Smooth muscle cell (in vitro differentiated cells): Measurements from ENCODE around the gene KATNAL1. TPM values are rescaled to one million over a fixed set of nuclear protein-coding genes. Genes with fewer than 3 reads are reported as not detected.

ENCODE experiments used
- DNase-seq: peaks from one replicate; lab custom pipeline; 2025; ENCODE audit not compliant: unreplicated experiment; lab: John Stamatoyannopoulos, UW
- H2AFZ ChIP-seq: fragments of 200-600 bp; sonication (generic); 2 replicates; pipeline ENCODE4 v1.6.0; 2016; ENCODE audit warnings: antibody characterized with exemption, low read depth, mild to moderate bottlenecking
- H3F3A ChIP-seq: fragments of 200-600 bp; sonication (generic); 2 replicates; pipeline ENCODE4 v1.6.0; 2017; ENCODE audit warnings: antibody characterized with exemption, low read depth
- H3K27ac ChIP-seq: fragments of 200-600 bp; sonication (generic); 2 replicates; pipeline ENCODE4 v1.5.1; 2016; ENCODE audit warnings: low read depth, mild to moderate bottlenecking
- H3K27me3 ChIP-seq: fragments of 200-600 bp; sonication (generic); 2 replicates; pipeline ENCODE4 v1.6.1; 2016; ENCODE audit warnings: low read depth, mild to moderate bottlenecking
- H3K36me3 ChIP-seq: fragments of 200-600 bp; sonication (generic); 2 replicates; pipeline ENCODE4 v1.5.1; 2016; ENCODE audit warnings: low read depth
- H3K4me1 ChIP-seq: fragments of 200-600 bp; sonication (generic); 2 replicates; pipeline ENCODE4 v1.5.1; 2016; ENCODE audit warnings: low read depth
- H3K4me2 ChIP-seq: fragments of 200-600 bp; sonication (generic); 2 replicates; pipeline ENCODE4 v1.6.0; 2016; ENCODE audit warnings: mild to moderate bottlenecking
- H3K4me3 ChIP-seq: fragments of 200-600 bp; sonication (generic); 2 replicates; pipeline ENCODE4 v1.5.1; 2016; ENCODE audit warnings: mild to moderate bottlenecking
- H3K79me2 ChIP-seq: fragments of 200-600 bp; sonication (generic); 2 replicates; pipeline ENCODE4 v1.6.0; 2016; ENCODE audit warnings: low read depth, mild to moderate bottlenecking
- H3K9ac ChIP-seq: fragments of 200-600 bp; sonication (generic); 2 replicates; pipeline ENCODE4 v1.6.0; 2016; ENCODE audit warnings: low read depth
- H3K9me3 ChIP-seq: fragments of 200-600 bp; sonication (generic); replicated peaks from 2 replicates; pipeline ENCODE4 v1.5.1; 2016; ENCODE audit warnings: low read depth
- H4K20me1 ChIP-seq: fragments of 200-600 bp; sonication (generic); 2 replicates; pipeline ENCODE4 v1.6.0; 2016; ENCODE audit warnings: low read depth
- WGBS: methylation state at CpG from one replicate; pipeline ENCODE4 v1.1.7; 2016; ENCODE audit warnings: low lambda C conversion rate; 5-methylcytosine and 5-hydroxymethylcytosine counted together
- polyA plus RNA-seq: library from polyadenylated mRNA; unstranded; fragments of >200 nt; fragmentation: Nextera tagmentation; extraction: Ambion mirVana; gene quantifications from 2 replicates; pipeline ENCODE4 v1.2.1, GENCODE V29; 2016
- total RNA-seq: library from RNA; depleted of rRNA; stranded (reverse); fragments of >200 nt; gene quantifications from 2 replicates; pipeline ENCODE4 v1.2.3, GENCODE V29; 2014
- TF ChIP-seq, protein P1 (sequence below): fragments of 200-600 bp; sonication (generic); IDR thresholded peaks from 2 replicates; pipeline ENCODE4 v1.5.1; 2017; ENCODE audit warnings: borderline replicate concordance, mild to moderate bottlenecking, antibody characterized with exemption; ENCODE audit not compliant: insufficient read depth, poor library complexity, severe bottlenecking

Gene KATNAL1
- total and polyA plus RNA-seq, 2 experiments from 2014 or later, result 12.4 to 35.1 TPM

DNA sequence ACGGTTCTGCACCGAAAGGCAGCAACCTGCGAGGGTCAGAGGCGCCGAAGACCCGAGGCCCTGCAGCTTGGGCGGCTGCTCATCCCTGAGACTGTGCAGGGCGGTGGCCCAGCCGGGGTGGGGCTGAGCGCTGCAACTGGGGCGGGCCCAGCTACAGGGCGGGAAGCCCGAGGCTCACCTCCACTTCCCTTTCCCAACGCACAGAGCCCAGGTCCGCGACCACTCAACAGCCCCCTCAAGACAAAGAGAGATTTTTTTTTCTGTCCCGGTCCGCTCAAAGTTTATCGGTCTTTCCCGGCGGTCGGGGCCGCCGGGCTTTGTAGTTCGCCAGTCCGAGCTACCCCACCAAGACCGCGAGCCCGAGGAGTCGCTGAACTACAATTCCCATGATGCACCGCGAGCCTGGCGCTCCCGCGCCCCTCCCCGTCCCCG, 573 bp downstream of the KATNAL1 start:
- no peaks in the 10 kb centered on the region for H3K36me3 ChIP-seq
- H3K27ac ChIP-seq, result peak overlapping the region; percentile 78
- H3K27me3 ChIP-seq, result no peaks in the 10 kb centered on the region
- peaks cover 9% of the 10 kb centered on the region for H4K20me1 ChIP-seq
- H3K4me1 ChIP-seq, result peaks cover 17% of the 10 kb centered on the region
- H3K9ac ChIP-seq, result peak overlapping the region; percentile 90
- H3F3A ChIP-seq, result peaks cover 7% of the 10 kb centered on the region
- H3K79me2 ChIP-seq, result peaks cover 50% of the 10 kb centered on the region
- peak overlapping the region; percentile 88 for H3K4me2 ChIP-seq
- TF ChIP-seq, protein P1, sequence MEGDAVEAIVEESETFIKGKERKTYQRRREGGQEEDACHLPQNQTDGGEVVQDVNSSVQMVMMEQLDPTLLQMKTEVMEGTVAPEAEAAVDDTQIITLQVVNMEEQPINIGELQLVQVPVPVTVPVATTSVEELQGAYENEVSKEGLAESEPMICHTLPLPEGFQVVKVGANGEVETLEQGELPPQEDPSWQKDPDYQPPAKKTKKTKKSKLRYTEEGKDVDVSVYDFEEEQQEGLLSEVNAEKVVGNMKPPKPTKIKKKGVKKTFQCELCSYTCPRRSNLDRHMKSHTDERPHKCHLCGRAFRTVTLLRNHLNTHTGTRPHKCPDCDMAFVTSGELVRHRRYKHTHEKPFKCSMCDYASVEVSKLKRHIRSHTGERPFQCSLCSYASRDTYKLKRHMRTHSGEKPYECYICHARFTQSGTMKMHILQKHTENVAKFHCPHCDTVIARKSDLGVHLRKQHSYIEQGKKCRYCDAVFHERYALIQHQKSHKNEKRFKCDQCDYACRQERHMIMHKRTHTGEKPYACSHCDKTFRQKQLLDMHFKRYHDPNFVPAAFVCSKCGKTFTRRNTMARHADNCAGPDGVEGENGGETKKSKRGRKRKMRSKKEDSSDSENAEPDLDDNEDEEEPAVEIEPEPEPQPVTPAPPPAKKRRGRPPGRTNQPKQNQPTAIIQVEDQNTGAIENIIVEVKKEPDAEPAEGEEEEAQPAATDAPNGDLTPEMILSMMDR, result no peak
- peak overlapping the region; percentile 98 for H3K4me3 ChIP-seq
- H2AFZ ChIP-seq, result peak overlapping the region; percentile 83
- H3K9me3 ChIP-seq, result no peaks in the 10 kb centered on the region
- under 1% methylated on average over 37 of the region's 37 CpGs for WGBS
- no peak for DNase-seq

DNA sequence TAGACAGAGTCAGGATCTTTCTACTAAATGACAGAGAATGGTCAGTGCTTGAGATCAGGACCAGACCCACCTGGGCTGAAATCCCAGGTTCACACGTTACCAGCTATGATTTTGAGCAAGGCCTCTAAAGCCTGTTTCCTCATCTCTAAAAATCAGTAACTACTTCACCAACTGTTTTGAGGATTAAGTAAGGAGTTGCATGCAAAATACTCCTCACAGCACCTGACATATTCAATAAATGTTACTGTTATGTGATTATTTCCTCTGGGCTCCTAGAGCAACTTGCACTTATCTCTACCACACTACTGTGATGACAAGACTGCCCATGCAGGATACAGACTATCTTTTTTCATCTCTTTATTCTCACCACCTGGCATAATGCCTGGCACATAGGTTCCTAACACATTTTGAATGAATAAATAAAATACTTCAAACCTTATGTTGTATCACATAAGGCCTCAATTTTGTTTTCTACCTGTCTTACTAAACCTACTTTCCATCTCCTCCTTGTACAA, 1.8 kb downstream of the KATNAL1 start:
- no peak for DNase-seq
- Histone ChIP-seq H2AFZ (no peak overlapping the region), H3K4me3 (peak overlapping the region; percentile 98), H3K27ac (no peak overlapping the region), H3K9ac (no peak overlapping the region), H3K79me2 (peaks cover 62% of the 10 kb centered on the region), H3K4me1 (peaks cover 17% of the 10 kb centered on the region), H3F3A (peaks cover 7% of the 10 kb centered on the region), H4K20me1 (peaks cover 16% of the 10 kb centered on the region), H3K27me3 (no peaks in the 10 kb centered on the region), H3K36me3 (no peaks in the 10 kb centered on the region), H3K4me2 (peak overlapping the region; percentile 88), H3K9me3 (no peaks in the 10 kb centered on the region)
- TF ChIP-seq, protein P1, result no peak
- 93% methylated on average over 1 of the region's 1 CpG for WGBS

DNA sequence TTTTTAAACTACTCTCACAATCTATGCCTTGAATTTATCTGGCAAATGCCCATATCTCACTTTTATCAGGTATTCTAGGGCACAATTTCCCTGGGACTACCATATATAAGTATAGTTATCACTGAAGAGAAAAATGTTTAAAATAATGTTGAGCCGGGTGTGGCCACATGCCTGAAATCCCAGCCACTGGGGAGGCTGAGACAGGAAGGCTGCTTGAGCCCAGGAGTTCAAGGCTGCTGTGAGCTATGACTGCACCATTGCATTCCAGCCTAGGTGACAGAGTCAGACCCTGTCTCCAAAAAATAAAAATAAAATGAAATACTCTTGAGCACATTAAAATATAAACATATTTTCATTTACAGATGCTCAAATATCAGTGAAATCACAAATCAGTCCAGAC, 4.1 kb downstream of the KATNAL1 start:
- H3K9ac ChIP-seq, result no peak overlapping the region
- WGBS, result 70% methylated on average over 1 of the region's 1 CpG
- H3F3A ChIP-seq, result peaks cover 6% of the 10 kb centered on the region
- H2AFZ ChIP-seq, result no peak overlapping the region
- TF ChIP-seq, protein P1, result no peak
- H3K36me3 ChIP-seq, result no peaks in the 10 kb centered on the region
- H4K20me1 ChIP-seq, result peaks cover 35% of the 10 kb centered on the region
- DNase-seq, result no peak
- H3K4me2 ChIP-seq, result peak overlapping the region; percentile 4
- H3K4me3 ChIP-seq, result no peak overlapping the region
- H3K27ac ChIP-seq, result no peak overlapping the region
- no peaks in the 10 kb centered on the region for H3K27me3 ChIP-seq
- H3K79me2 ChIP-seq, result peaks cover 85% of the 10 kb centered on the region
- peaks cover 15% of the 10 kb centered on the region for H3K4me1 ChIP-seq
- H3K9me3 ChIP-seq, result no peaks in the 10 kb centered on the region

DNA sequence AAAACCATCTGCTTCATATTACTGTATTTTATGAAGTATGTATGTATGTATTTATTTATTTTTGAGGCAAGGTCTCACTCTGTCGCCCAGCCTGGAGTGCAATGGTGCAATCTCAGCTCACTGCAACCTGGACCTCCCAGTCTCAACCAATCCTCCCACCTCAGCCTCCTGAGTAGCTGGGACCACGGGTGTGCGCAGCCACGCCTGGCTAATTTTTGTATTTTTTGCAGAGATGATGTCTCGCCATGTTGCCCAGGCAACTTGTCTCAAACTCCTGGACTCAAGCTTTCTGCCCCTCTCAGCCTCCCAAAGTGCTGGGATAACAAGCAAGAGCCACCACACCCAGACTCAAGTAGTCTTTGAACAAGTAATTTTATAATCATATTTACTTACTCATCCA, 5.5 kb downstream of the KATNAL1 start:
- WGBS, result 86% methylated on average over 5 of the region's 5 CpGs
- Histone ChIP-seq H3K9me3 (no peaks in the 10 kb centered on the region), H2AFZ (no peak overlapping the region), H3K4me2 (peak overlapping the region; percentile 29), H3K27ac (peak overlapping the region; percentile 51), H3K79me2 (peaks cover 99% of the 10 kb centered on the region), H3K4me1 (peaks cover 8% of the 10 kb centered on the region), H3K27me3 (no peaks in the 10 kb centered on the region), H3K36me3 (no peaks in the 10 kb centered on the region), H3K4me3 (no peak overlapping the region), H4K20me1 (peaks cover 48% of the 10 kb centered on the region), H3K9ac (no peak overlapping the region), H3F3A (no peaks in the 10 kb centered on the region)
- TF ChIP-seq, protein P1, result no peak
- no peak for DNase-seq
